GM21717 (cell line): ENCODE results near the gene PTCSC3.
"Not testable (repeated sequence)": the region's sequence is repeated elsewhere in the genome, so short reads cannot be mapped to it uniquely, and the experiment has no call there.

Source experiments
- ATAC-seq: cut with Tn5 transposase; IDR thresholded peaks from one replicate; pipeline ENCODE4 v1.9.1; 2021; ENCODE audit warnings: mild to moderate bottlenecking, moderate library complexity; ENCODE audit not compliant: unreplicated experiment

PTCSC3 gene

GRCh38 chr14:36174767-36175424 lies 1.6 kb downstream of the PTCSC3 start:
- ATAC-seq = no peak

- no peak for ATAC-seq
Measured at GRCh38 chr14:36173161-36173560, 3.4 kb downstream of the PTCSC3 start.

GRCh38 chr14:36171607-36172006 lies 4.9 kb downstream of the PTCSC3 start:
- ATAC-seq = no peak

- ATAC-seq = no peak
Measured at GRCh38 chr14:36167431-36167830, 9.1 kb downstream of the PTCSC3 start.

- ATAC-seq = no peak
Measured at GRCh38 chr14:36163451-36163850, 13.1 kb downstream of the PTCSC3 start.

DNA sequence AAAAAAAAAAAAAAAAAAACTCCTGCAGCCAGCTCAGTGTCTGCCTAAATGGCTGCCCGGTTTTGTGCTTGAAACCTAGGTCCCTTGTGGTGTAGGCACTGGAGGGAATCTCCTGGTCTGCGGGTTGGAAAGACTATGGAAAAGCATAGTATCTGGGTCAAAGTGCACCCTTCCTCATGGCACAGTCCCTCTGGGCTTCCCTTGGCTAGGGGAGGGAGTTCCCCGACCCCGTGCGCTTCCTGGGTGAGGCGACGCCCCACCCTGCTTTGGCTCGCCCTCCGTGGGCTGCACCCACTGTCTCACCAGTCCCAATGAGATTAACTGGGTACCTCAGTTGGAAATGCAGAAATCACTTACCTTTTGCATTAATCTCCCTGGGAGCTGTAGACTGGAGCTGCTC lies 14.3 kb downstream of the PTCSC3 start:
- ATAC-seq = no peak

DNA sequence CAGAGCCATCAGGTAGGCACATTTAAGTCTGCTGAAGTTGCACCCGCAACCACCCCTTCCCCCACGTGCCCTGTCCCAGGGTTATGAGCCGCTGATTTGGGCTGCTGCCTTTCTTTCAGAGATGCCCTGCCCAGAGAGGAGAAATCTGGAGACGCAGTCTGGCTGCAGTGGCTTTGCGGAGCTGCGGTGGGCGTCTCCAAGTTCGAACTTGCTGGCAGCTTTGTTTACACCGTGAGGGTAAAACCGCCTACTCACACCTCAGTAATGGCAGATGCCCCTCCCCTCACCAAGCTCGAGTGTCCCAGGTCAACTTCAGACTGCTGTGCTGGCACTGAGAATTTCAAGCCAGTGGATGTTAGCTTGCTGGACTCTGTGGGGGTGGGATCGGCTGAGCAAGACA lies 14.7 kb downstream of the PTCSC3 start:
- no peak for ATAC-seq

GRCh38 chr14:36151335-36151734 lies 25.2 kb downstream of the PTCSC3 start:
- no peak for ATAC-seq

DNA sequence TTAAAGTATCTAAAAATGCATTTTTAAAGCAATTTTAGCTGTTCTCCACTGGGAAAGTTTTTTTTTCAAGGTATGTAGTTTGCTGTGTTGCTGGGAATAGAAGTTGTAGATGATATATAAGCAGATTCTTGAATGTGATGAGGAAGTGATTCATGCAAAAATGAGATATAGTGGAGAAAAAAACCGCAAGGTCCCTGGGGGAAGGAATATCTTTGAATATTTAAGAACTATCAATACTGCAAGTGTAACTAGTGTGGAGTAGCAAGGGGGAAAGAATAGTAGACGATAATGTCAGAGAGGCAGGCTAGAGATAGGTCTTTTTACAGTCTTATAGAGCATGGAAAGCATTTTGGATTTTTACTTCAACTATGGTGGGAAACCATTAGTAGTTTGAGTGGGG lies 42.5 kb downstream of the PTCSC3 start:
- ATAC-seq = no peak

GRCh38 chr14:36132826-36133225 lies 43.7 kb downstream of the PTCSC3 start:
- ATAC-seq = no peak

DNA sequence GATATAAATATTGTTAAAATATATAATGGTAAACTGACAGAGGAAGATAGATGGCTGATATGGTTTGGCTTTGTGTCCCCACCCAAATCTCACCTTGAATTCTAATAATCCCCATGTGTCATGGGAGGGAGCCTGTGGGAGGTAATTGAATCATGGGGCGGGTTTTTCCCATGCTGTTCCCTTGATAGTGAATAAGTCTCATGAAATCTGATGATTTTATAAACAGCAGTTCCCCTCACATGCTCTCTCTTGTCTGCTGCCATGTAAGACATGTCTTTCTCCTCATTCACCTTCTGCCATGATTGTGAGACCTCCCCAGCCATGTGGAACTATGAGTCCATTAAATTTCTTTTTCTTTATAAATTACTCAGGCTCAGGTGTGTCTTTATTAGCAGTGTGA lies 46.3 kb downstream of the PTCSC3 start:
- ATAC-seq = no peak

DNA sequence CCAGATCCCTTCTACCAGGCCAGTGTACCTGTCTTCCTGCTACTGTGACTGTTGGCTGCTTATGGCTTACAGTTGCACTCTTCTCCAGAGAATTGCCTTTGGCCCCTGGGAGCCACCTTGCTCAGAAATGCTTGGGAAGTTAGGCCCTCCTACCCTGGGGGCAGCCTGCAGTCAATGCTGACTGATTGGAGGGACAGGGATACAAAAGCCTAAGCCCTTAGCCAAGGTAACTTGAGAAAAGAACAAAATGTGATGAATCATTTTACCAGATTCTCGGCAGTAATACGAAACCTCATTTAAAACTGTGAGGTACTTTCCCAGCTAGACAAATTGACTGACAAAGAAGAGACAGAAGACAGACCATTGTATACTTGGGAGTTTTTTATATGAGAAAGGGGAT lies 47.3 kb downstream of the PTCSC3 start:
- ATAC-seq = no peak

DNA sequence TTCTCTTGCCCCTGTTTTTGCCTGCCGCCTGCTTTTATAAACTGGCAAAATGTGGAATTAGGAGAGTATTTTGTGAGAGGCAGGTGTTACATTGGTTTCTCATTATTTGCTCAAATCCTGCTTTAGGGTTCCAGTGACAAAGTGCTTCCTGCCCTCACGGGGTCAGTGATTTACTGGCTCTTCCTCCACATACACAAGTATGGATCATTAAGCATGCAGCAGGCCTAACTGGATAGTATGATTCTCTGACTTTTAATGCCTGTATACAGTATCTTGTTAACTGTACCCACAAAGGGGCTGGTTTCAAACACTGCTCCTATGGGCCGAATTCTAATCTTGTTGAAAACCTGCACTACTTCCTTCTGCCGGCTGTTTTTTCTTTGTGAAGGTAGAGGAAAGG lies 63.2 kb downstream of the PTCSC3 start:
- ATAC-seq = no peak

DNA sequence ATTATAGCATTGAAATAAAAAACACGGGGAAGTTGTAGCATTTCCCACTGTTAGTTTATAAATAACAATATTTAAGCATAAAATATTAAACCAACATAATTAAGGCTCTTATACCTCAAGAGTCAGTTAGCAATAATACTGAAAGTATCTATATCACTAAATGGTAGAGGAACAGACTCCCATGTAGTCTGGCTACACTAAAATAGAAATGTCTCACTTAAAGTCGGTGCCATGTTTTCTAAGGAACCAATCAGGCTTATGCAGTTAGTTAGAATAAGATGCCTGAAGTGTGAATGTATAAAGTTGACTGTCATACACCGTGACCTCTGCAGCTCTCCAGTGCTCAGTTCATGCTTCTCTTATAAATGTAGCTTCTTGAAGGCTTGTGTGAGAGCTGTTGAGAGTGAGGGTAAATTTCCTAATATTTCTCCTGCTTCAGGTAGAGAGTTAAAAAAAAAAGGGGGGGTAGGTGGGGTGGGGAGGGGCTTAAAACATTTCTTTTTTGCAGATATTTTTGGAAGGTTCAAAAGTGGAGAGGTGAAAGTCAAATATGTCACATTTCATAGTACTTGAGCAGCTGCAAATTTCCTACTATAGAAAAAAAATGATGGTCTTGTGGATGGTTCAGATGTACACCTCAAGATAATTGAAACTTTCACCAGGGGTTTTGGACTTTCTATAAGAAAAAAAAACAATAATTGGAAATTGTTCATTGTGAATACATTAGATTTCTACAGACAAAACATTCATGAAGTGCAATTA lies 64.5 kb downstream of the PTCSC3 start:
- no peak for ATAC-seq

DNA sequence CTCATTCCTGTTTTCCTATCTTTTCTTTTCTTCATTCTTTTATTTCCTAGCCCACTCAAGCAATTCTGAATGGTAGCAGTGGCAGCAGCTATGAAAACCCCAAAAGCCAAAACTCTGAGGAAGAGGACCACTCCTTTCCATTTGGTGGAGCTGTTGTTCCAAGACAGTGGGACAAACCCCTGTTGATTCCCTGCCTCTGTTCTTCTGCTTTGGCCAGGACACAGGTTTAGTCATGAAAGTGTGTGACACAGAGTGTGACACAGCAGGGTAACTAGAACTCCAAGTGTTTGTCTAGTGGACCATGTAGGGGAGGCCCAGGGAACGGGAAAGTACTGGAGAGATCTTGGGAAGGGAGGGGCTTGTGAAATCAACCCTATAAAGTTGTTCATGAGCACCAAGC lies 71.1 kb downstream of the PTCSC3 start:
- no peak for ATAC-seq

- ATAC-seq = not testable (repeated sequence)
Measured at GRCh38 chr14:36104258-36104657, 72.3 kb downstream of the PTCSC3 start.

GRCh38 chr14:36099619-36100018 lies 76.9 kb downstream of the PTCSC3 start:
- no peak for ATAC-seq

- ATAC-seq = no peak
Measured at GRCh38 chr14:36097356-36097755, 79.2 kb downstream of the PTCSC3 start.

DNA sequence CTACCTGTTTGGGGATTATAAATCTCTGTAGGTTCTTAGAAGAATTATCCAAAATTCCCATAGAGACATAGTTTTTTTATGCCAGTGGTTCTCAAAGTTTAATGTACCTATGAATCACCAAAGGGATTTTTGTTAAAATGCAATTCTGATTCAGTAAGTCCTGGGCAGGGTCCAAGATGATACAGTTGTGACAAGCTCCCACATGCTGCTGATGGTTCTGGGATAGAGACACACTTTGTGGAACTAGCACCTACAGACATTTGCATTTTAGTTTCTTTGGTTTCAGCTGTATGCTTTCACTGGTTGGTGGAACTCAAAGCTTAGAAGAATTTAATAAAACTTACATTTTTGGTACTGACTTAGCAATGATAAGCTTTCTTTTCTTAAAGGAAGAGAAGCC lies 80.4 kb downstream of the PTCSC3 start:
- ATAC-seq = no peak

- ATAC-seq = no peak
Measured at GRCh38 chr14:36094963-36095362, 81.6 kb downstream of the PTCSC3 start.

DNA sequence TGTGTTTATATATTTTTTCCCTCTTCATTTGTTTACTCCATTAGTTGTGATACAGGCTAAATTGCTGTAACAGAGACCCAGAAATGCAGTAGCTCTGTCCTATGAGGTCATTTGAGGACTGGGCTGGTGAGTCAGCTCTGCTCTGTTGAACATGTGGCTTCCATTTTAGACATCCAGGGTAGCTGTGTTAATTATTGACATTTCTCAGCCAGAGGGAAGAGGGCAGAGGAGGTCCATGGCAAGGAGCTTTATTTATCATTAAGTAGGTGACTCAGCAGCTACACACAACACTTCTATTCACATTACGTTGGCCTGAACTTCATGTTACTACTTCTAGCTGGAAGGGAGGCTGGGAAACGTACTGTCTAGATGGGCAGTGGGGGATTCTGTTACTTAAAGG lies 85.4 kb downstream of the PTCSC3 start:
- no peak for ATAC-seq

DNA sequence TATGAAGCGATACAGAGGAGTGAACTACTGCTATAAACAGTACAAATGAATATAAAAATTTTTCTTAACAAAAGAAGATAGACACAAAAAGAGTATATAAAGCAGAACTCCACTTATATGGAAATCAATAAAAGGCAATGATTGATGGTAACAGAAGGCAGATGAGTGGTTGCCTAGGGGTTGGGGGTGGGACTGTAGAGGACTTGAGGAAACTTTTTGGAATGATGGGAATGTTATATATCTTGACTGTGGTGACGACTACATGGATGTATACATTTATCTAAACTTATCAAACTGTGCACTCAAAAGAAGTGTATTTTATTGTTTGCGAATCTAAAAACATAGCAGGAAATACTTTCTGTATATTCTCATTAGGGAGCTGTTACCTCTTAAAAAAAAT lies 89.1 kb downstream of the PTCSC3 start:
- no peak for ATAC-seq
